C1 segment of cervical spinal cord (tissue), 14 donors: Measurements from ENCODE around the gene SMU1.

ENCODE experiments used
- DNase-seq, 14 donors: peaks; one replicate each; lab custom pipeline; 2025; lab: John Stamatoyannopoulos, UW

Gene SMU1

GRCh38 chr9:33076046-33077004 is at the start of gene SMU1:
SMU1 (minus strand) TSS chr9:33076674; CDS start chr9:33076608, 66 bp downstream.
- DNase-seq = peak; percentile 62 to 97 (median 94)

DNA sequence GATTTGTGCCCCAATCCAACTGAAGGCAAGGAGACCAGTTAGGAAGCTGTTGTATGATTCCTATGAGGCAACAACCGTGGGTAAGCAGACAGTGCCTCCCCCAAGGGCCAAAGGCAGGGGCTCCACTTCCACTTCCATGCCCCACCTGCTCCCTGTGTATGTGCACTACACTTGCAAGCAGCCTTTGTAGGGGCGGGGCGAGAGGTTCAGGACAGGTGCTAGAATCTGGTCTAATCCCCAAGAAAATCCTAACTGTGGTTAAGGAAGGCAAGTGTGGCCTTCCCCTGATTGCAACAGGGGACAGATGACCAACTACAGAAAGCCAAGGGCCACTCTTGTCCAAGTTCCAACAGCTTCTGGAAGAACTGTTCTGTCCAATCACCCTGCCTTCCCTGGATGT is 49.0 kb upstream of the SMU1 start:
- DNase-seq = no peak

DNA sequence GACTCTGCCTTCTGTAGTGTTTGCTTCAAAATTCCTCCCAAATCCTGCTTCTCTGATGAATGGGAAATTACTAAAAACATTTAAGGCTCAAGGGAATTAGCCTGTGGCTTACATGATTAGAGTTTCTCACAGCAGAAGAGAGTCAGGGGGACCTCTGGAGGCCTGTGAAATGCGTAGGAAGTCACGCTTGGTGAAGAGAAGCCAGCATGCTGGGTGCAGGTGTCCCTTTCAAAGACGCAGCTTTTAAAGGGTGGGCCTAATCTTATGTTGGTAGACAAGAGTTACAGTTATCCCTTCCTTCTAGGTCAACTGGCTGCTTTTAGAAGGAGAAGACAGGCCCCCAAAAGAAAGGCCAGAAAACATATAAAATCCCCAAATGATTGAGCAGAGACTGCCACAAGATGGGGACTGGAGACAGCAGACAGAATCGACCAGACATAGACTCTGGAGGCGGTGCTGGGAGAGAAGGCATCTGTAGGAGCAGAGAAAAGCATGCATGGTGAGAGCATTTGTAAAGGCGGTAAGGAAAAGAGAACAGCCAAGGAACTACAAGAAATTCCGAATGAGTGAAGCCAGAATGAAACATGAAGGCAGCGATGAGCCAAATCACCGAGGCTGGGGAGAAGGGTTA is 48.4 kb upstream of the SMU1 start:
- no peak for DNase-seq

- DNase-seq = no peak
Measured at GRCh38 chr9:33124046-33124445, 47.6 kb upstream of the SMU1 start.

- no peak for DNase-seq
Measured at GRCh38 chr9:33123407-33124031, 47.0 kb upstream of the SMU1 start.

DNA sequence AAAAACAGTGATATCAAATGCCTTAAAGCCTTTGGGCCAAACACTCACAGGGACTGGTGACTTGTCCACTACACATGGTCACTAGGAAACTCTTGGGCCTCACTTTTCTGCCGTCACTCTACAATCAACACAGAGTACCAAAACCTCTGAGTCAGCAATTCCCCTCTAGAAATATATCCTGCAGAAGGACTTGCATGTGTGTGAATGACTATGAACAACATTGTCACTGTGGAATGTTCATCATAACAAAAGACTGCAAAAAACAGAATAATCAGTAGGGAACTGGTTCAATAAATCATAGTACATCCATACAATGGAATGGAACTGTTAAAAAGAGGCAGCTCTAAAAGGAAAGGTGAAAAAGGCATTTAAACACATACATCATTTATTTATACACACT is 44.1 kb upstream of the SMU1 start:
- DNase-seq = no peak

DNA sequence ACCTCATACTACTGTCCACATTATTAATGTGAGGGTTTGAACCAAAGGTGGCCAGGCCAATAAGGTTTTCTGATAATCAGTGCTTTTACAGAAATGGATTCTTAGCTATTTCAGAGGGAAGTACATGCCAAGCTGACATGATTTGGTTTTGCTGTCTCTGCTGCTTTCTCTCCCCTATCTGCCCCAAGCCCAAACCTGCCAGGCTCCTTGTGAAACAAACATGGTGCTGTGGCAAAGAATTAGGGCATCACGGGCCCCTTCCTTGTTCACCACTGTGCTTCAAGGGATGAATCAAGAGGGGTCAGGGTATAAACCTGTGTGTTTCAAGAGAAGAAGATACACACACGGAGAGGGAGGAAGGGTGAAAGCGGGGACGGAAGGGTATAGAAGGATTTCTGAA is 41.3 kb upstream of the SMU1 start:
- DNase-seq = no peak

DNA sequence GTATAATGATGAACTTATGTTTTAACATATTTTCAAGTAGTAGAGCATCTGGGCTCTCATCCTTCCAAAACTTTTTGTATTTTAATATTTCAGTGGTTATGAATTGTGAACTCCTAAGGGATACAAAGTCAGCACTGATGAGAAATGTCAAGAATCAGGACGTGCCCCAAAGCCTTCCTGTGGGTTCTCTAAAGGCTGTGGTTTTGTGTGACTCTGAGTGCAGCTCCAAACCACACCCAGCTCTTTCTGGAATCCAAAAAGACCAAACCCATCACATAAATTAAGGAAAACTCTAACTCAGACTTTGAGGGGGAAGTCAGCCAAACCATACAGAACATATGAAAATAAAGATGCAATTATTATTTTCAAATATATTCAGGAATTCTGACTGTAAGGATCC is 40.8 kb upstream of the SMU1 start:
- DNase-seq = no peak

- DNase-seq = no peak
Measured at GRCh38 chr9:33116860-33117259, 40.4 kb upstream of the SMU1 start.

GRCh38 chr9:33114746-33115145 is 38.3 kb upstream of the SMU1 start:
- no peak for DNase-seq

DNA sequence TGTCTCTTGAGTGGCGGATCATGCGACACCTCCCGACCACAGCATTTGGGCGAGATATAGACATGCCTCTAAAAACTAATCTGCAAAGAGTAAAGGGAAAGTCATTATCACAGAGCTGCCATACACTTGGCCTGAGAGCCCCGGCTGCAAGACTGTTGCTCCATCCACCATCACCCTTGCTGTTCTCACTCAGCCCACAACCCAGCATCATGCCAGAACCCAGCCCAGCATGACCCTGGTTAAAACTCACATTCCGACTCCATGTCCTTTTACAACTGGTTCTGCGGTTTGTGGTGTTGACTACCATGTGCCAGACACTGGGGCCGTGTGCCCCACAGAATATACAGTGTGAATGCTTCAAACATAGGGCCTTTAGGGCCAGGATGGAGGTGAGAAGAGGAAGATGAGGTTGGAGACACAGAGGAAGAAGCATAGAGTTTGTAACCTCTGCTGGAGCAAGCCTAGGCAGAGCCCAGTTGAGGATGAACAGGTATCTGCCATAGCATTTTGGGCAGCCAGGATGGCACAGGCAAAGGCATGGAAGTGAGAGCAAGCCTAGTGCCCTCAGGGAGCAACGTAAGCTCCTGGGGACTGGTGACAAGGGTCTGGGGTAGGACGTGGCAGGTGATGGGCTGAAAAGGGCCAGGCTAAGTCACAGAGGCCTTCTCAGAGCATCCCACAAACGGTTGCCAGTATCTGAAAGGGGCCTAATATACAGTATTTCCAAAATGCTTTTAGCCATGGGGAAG is 37.5 kb upstream of the SMU1 start:
- DNase-seq = no peak

GRCh38 chr9:33112094-33112493 is 35.6 kb upstream of the SMU1 start:
- DNase-seq = no peak

GRCh38 chr9:33111631-33112030 is 35.2 kb upstream of the SMU1 start:
- DNase-seq = no peak

GRCh38 chr9:33110686-33111085 is 34.2 kb upstream of the SMU1 start:
- DNase-seq = no peak

DNA sequence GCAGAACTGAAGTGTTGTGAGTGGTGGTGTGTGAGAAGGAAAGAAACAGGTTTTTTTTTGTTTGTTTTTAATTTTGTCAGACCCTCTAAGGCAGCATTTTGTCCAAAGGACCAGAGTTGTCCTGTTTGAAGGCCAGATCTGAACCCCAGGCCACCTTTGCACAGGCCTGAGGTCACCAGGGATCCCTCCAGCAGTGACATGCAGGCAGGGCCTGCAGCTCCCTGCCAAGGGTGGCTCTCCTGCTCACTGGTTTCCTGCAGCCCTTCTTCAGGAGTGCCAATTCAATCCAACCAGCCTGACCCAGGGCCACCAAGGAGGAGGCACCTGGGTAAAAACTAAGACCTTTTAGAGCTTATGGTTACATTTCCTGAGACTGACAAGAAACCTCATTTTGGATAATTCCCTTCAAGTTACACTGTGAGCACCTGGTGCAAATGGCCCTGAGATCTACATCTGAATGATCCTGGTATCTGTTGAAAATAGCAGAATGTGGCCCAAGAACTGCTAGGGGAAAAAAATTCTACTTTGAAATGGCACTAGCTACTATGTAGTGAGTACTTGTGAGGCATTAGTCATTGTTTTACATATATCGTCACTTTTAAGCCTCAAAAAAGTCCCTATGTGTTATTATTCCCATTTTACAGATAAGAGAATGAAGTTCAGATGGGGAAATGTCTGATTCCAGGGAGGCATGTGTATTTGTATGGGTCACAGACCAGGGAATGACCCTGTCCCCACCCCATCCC is 33.5 kb upstream of the SMU1 start:
- DNase-seq = no peak

- no peak for DNase-seq
Measured at GRCh38 chr9:33109097-33109496, 32.6 kb upstream of the SMU1 start.

- DNase-seq = no peak
Measured at GRCh38 chr9:33108472-33108871, 32.0 kb upstream of the SMU1 start.

DNA sequence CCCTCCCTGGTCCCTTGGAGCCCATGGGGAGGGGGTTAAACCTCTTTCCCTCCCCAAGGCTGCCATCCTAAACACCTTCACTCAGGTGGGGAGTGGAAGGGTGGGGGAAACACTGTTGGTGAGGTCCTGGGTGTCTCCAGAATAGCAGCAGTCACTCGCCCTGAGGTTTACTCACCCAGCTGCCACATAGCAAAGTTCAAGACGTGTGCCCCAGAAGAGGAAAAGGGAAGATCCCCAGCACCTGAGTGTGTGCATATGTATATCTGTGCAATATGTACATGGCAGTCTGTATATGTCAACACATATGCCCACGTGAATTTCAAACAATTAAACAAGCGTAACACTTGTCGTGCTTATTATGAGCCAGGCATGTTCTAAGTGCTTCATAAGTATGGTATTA is 31.3 kb upstream of the SMU1 start:
- no peak for DNase-seq

DNA sequence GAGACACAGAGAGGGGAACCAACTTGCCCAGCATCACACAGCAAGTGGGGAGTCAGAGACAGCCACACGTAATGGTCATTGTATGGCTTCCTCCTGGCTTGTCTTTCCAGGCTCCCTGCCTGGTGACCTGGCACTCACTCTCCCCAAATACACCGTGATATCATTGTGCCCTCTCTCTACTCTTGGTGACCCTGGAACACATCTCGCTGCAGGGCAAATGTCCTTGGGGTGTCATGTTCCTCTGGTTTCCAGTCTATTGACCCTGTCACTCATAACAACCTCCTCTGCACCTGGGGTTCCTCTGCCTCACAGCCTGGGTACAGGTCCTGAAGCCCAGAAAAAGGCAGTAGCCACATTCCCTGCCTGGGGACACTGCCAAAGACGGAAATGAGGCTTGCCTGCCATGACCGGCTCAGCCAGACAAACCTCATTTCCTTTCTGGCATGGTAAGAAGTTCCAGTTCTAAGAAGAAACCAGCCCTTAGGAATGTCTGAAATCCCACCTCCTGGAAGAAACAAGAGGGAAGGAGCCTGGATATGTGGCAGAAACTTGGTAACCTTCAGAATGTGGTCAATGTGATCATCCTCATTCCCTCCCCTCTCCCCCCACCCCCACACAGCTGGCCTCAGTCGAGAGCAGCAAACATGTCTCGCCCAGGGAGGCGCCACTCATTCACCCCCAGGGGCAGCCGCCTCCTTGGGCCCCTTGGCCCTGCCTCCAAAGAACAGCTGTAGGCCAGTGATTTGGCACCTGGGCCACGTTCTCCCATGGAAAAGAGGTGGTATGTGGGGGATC is 30.6 kb upstream of the SMU1 start:
- DNase-seq = peak in 1 of 14 donors; percentile 87

- no peak for DNase-seq
Measured at GRCh38 chr9:33106372-33106771, 29.9 kb upstream of the SMU1 start.
